Stomach (tissue), 4 donors: ENCODE results near the gene LRRC4C.

Experiments
- POLR2A ChIP-seq, 4 donors: fragments of 450-650 bp; IDR thresholded peaks; one replicate each; pipeline ENCODE4 v1.6.1; 2016; ENCODE audit warnings: antibody characterized with exemption in 4 of 4, control low read depth in 2 of 4, mild to moderate bottlenecking in 1 of 4, moderate library complexity in 1 of 4
- TF ChIP-seq, protein P1 (sequence below), 7 experiments: fragments of 450-650 bp in 4 of 7; fragments of 200-600 bp in 3 of 7; sonication (generic) in 3 of 7; IDR thresholded peaks; one replicate each; pipeline ENCODE4 v1.5.1; 2016 to 2019; ENCODE audit warnings: antibody characterized with exemption in 7 of 7, control low read depth in 2 of 7, mild to moderate bottlenecking in 1 of 7

DNA sequence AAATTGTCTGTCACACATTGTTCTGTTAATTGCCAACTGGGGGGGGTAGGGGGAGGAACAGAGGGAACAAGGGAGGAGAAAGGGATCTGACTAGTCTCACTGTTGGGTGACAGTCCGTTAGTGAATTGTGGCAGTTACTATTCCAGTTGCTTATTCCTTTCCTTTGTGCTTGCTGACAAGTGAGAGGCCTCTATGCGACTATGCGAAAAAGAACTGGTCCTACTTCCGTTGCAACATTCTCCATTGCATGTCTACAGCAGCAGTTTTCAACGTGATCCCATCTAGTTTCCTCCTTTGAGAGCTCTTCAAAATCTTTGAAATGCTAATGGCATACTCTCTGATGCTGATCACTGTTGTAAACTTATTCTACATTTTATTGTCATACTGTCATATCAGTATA is 672.2 kb downstream of the LRRC4C start:
- no peak for TF ChIP-seq POLR2A (IDR thresholded peaks at IDR 0.05)
- TF ChIP-seq, protein P1, sequence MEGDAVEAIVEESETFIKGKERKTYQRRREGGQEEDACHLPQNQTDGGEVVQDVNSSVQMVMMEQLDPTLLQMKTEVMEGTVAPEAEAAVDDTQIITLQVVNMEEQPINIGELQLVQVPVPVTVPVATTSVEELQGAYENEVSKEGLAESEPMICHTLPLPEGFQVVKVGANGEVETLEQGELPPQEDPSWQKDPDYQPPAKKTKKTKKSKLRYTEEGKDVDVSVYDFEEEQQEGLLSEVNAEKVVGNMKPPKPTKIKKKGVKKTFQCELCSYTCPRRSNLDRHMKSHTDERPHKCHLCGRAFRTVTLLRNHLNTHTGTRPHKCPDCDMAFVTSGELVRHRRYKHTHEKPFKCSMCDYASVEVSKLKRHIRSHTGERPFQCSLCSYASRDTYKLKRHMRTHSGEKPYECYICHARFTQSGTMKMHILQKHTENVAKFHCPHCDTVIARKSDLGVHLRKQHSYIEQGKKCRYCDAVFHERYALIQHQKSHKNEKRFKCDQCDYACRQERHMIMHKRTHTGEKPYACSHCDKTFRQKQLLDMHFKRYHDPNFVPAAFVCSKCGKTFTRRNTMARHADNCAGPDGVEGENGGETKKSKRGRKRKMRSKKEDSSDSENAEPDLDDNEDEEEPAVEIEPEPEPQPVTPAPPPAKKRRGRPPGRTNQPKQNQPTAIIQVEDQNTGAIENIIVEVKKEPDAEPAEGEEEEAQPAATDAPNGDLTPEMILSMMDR (IDR thresholded peaks at IDR 0.05): no peak
